Muscle of leg (tissue), 11 donors: Measurements from ENCODE around the gene NUP42. TPM values are rescaled to one million over a fixed set of nuclear protein-coding genes. Genes with fewer than 3 reads are reported as not detected.

Experiments
- DNase-seq: peaks from one replicate; pipeline ENCODE4 v3.0.0; 2013
- H3K27ac ChIP-seq: one replicate; pipeline ENCODE4 v1.5.1; 2013; ENCODE audit warnings: mild to moderate bottlenecking, low read length, control low read depth
- H3K27me3 ChIP-seq: one replicate; pipeline ENCODE4 v1.6.1; 2013; ENCODE audit warnings: low read length; ENCODE audit not compliant: control insufficient read depth, insufficient read depth
- H3K36me3 ChIP-seq: one replicate; pipeline ENCODE4 v1.6.1; 2013; ENCODE audit warnings: low read length; ENCODE audit not compliant: control insufficient read depth, insufficient read depth
- H3K4me1 ChIP-seq: one replicate; pipeline ENCODE4 v1.6.1; 2013; ENCODE audit warnings: low read length; ENCODE audit not compliant: control insufficient read depth, insufficient read depth
- H3K4me3 ChIP-seq: one replicate; pipeline ENCODE4 v1.5.1; 2013; ENCODE audit warnings: low read length, control low read depth
- H3K9me3 ChIP-seq: replicated peaks from 2 replicates; pipeline ENCODE4 v1.6.1; 2013; ENCODE audit warnings: low read depth, low read length; ENCODE audit not compliant: control insufficient read depth
- WGBS: methylation state at CpG from one replicate; pipeline ENCODE4 v1.1.5; 2013; ENCODE audit warnings: missing lambda C conversion rate; ENCODE audit not compliant: insufficient coverage; 5-methylcytosine and 5-hydroxymethylcytosine counted together
- polyA plus RNA-seq, 8 donors: library from polyadenylated mRNA; unstranded; fragments of 120-200 nt; gene quantifications; one replicate each; pipeline versions ENCODE4 v1.2.1 to v1.2.3, GENCODE V29; 2013; ENCODE audit warnings: inconsistent platforms in 1 of 8, low replicate concordance in 1 of 8; ENCODE audit not compliant: insufficient read length in 8 of 8, insufficient read depth in 1 of 8
- total RNA-seq: library from RNA; stranded (reverse); fragments of 120-200 nt; gene quantifications from one replicate; pipeline ENCODE4 v1.2.4, GENCODE V29; 2013

The NUP42 gene
- total and polyA plus RNA-seq, 9 donors: 25.2 to 37.9 (median 31.7) TPM

DNA sequence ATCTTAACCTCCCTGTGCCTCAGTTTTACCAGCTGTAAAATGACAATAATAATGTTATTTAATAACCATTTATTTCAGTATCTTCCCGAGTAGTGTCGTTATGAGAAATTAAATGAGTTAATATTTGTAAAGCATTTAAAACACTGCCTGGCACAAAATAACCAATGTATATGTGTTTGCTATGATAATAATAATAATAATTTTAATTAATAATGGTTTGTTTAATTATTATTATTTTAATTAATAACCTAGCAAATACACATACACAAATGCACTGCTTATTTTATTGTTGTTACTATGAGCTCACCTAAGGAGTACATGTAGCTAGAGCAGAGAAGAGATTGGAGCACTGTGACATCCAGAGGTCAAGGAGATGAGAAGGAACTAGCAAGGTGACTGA is 46.6 kb downstream of the NUP42 start:
- no peak for DNase-seq
- H3K27me3 ChIP-seq: no peaks in the 10 kb centered on the region
- WGBS: no CpG with 5 or more reads among the region's 2 CpGs
- no peak overlapping the region for H3K27ac ChIP-seq
- H3K4me3 ChIP-seq: no peak overlapping the region
- H3K36me3 ChIP-seq: no peaks in the 10 kb centered on the region
- H3K9me3 ChIP-seq: peaks cover 3% of the 10 kb centered on the region
- peaks cover 10% of the 10 kb centered on the region for H3K4me1 ChIP-seq

DNA sequence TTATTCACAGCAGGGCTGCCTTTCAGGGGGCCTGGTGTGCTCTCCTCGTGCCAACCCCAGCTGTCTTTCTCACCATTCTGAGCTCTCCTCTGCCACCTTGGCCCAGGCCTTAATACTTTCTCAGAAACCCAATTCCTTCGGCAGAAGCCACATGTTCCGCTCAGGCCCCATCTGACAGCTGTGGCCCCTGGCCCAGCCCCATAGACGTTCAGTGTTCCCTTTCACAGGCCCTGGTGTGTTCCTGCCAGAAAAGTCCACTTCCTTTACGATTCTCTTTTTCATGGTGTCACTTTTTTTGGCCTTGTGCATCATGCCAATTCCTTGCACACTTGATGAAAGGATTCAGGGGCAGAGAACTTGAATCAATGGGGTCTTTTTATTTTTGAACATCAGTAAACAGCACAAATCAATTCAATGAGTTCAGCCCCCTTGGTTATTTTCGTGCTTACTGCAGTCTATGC is 48.8 kb downstream of the NUP42 start:
- H3K4me3 ChIP-seq: no peak overlapping the region
- peaks cover 3% of the 10 kb centered on the region for H3K9me3 ChIP-seq

DNA sequence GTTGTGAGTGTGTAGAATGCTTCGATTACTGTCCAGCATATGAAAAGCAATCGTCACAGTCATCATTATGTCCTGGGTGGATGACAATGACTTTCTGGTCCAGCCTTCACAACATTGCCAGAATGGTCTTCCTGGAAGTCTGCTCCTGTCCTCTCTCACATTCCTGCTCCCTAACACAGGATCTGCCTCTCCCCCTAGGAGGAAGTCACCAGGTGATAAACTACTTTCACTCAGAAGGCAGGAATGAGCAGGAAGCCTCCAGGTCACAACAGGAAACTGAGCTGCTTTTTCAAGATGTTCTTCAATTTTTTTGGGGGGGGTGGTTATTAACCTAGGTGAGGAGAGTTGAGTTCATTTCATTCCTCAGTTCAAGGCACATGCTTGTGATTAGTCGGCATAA is 51.1 kb downstream of the NUP42 start:
- no peak overlapping the region for H3K4me3 ChIP-seq
- peaks cover 3% of the 10 kb centered on the region for H3K9me3 ChIP-seq
- WGBS: 83% methylated on average over 2 of the region's 3 CpGs
- H3K27ac ChIP-seq: no peak overlapping the region
- H3K4me1 ChIP-seq: peaks cover 11% of the 10 kb centered on the region
- no peaks in the 10 kb centered on the region for H3K27me3 ChIP-seq
- H3K36me3 ChIP-seq: no peaks in the 10 kb centered on the region
- DNase-seq: no peak

More for the DNA sequence above, 48.8 kb downstream of the NUP42 start:
- no peaks in the 10 kb centered on the region for H3K36me3 ChIP-seq
- no peaks in the 10 kb centered on the region for H3K27me3 ChIP-seq
- DNase-seq: peak; percentile 63
- peaks cover 11% of the 10 kb centered on the region for H3K4me1 ChIP-seq
- WGBS: 39% methylated on average over 6 of the region's 6 CpGs
- peak overlapping the region; percentile 62 for H3K27ac ChIP-seq

DNA sequence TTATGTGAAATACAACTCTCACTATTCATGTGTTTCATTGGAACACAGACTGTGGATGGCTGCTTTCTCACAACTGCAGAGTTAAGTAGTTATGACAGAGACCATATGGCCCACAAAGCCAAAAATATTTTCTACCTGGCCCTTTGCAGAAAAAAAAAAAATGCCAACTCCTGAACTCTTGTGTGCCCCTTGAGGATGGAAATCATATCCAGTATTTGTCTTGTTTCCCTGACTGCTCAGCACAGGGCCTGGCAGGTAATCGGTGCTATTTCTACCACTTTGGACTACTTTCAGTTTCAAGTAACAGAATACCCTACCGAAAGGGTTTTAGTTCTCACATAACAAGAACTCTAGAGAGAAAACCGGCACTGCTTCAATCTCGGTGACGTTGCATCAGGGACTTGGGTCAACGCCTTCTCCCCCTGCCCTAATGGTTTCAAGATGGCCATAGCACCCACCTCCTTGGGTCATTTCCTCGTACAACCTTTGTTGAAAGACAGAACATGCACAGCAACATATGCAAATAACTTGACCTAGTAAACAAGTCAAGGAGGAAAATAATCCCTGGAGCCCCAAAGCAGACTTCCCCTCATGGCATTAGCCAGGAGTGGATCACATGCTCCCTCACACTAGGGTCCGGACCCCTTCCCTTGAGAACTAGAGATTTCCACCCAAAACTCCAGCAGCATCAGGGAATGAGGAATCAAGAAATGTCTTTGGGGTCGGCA is 52.9 kb downstream of the NUP42 start:
- Histone ChIP-seq H3K9me3 (no peaks in the 10 kb centered on the region), H3K4me3 (no peak overlapping the region), H3K27ac (no peak overlapping the region), H3K27me3 (no peaks in the 10 kb centered on the region), H3K4me1 (peaks cover 11% of the 10 kb centered on the region), H3K36me3 (no peaks in the 10 kb centered on the region)
- DNase-seq: no peak
- WGBS: 13% methylated on average over 7 of the region's 9 CpGs

DNA sequence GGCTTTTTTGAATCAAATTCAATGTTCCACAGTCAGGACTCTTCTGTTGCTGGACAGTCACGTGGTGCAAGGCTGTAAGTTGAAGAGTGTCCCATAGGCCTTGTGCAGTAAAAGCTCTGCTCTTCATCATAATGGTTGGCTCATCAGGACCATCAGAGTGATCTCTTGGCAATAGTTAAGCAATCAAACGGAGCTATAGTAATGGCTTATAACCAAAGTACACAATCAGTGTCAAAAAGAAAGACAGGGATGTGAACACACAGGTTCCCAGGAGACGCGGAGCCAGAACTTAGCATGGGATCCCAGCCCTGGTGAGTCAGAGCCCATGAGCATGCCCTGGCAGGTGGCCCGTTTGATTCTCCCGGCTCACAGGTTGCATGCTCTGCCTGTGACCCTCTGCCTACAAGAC is 54.0 kb downstream of the NUP42 start:
- WGBS: 81% methylated on average over 5 of the region's 6 CpGs
- DNase-seq: peak; percentile 42
- Histone ChIP-seq H3K27ac (no peak overlapping the region), H3K9me3 (no peaks in the 10 kb centered on the region), H3K4me3 (no peak overlapping the region), H3K36me3 (no peaks in the 10 kb centered on the region), H3K27me3 (no peaks in the 10 kb centered on the region), H3K4me1 (peaks cover 5% of the 10 kb centered on the region)

DNA sequence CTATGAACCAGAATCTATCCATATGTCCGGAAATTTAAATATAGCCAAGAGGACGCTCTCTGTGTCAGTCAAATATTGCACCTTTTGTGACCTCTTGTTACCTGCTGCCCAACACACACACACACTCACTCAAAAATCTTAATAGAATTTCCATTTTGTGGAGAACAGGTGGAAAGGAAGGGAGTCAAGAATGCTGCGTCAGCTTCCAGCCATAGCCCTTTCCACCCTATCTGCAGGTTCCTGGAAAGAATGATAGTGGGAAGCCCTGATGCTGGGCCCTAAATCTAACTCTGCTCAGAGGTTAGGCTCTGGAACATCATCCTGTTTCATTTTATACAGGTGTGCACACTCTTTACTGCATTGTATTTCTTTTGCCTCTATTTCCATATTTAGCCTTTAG is 55.2 kb downstream of the NUP42 start:
- Histone ChIP-seq H3K4me3 (no peak overlapping the region), H3K36me3 (no peaks in the 10 kb centered on the region), H3K27ac (no peak overlapping the region), H3K4me1 (peaks cover 2% of the 10 kb centered on the region), H3K27me3 (no peaks in the 10 kb centered on the region), H3K9me3 (no peaks in the 10 kb centered on the region)
- no peak for DNase-seq
- WGBS: 100% methylated on average over 1 of the region's 3 CpGs

DNA sequence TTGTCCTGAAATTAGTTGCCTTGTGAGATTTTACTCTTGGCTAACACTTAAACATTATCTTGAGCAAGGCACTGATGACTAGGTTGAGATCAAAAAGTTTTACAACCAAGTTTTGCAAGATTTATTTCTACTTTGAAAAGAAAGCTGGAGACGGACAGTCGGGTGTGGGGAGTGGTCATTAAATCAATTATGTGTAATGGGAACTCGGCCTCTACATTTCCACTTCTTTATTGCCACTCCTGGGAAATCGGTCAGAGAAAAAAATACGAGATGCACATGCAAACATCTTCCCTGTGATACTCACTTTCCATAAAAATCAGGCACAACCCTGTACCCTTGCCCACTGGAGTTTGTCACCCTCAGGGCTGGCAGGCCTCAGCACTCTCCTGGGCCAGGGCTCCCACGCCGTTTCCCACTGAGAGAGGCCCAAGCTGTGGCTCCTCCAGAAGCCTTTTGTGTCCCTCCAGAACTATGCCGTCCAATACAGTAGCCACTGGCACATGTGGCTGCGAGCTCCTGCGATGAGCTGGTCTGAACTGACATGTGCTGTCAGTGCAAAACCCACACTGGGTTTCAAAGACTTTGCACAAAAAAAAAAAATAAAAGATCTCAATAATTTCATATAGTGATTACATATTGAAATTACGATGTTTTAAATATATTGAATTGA is 57.3 kb downstream of the NUP42 start:
- DNase-seq: no peak
- H3K4me3 ChIP-seq: no peak overlapping the region

DNA sequence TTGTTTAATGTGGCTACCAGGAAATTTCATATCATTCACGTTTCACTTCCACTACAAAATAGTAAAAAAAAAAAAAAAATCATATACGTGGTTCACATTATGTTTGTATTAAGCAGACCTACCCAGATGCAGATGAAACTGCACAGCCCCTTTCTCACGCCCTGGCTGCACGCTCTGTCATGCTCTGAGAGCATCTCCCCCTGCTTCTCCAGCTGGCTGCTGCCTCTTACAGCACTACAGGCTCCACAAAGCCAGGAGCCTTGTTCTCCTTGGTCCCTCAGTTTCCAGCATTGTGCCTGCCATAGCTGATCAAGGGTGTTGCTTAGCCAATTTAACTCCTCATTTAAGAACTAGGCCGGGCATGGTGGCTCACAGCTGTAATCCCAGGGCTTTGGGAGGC is 57.9 kb downstream of the NUP42 start:
- WGBS: 57% methylated on average over 3 of the region's 5 CpGs
- no peaks in the 10 kb centered on the region for H3K9me3 ChIP-seq
- no peaks in the 10 kb centered on the region for H3K27me3 ChIP-seq
- H3K4me3 ChIP-seq: no peak overlapping the region
- H3K4me1 ChIP-seq: peaks cover 10% of the 10 kb centered on the region
- H3K36me3 ChIP-seq: no peaks in the 10 kb centered on the region
- no peak for DNase-seq
- H3K27ac ChIP-seq: no peak overlapping the region

More for the DNA sequence above, 57.3 kb downstream of the NUP42 start:
- Histone ChIP-seq H3K36me3 (no peaks in the 10 kb centered on the region), H3K4me1 (peaks cover 10% of the 10 kb centered on the region), H3K9me3 (no peaks in the 10 kb centered on the region), H3K27me3 (no peaks in the 10 kb centered on the region), H3K27ac (no peak overlapping the region)
- 70% methylated on average over 5 of the region's 11 CpGs for WGBS

DNA sequence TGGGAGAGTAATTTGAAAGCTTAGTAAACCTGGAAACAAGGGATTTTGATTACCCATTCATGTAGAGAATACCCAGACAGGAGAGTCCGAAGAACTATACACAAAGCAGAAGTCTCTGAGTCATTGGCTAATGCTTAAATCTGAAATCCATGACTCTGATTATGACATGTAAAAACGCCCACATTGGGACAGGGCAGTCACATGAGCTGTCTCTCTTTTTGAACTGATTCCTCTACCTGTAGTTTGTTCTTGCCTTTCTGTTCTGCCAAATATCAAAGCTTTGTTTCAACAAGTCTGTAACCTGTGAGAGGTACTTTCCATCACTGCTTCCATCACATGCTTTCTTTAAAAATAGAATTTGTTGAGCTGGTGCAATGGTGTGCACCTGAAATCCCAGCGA is 60.5 kb downstream of the NUP42 start:
- H3K9me3 ChIP-seq: no peaks in the 10 kb centered on the region
- peaks cover 19% of the 10 kb centered on the region for H3K4me1 ChIP-seq
- no peak overlapping the region for H3K27ac ChIP-seq
- H3K27me3 ChIP-seq: no peaks in the 10 kb centered on the region
- no peaks in the 10 kb centered on the region for H3K36me3 ChIP-seq
- no peak overlapping the region for H3K4me3 ChIP-seq
- DNase-seq: peak; percentile 11
- 56% methylated on average over 1 of the region's 3 CpGs for WGBS

DNA sequence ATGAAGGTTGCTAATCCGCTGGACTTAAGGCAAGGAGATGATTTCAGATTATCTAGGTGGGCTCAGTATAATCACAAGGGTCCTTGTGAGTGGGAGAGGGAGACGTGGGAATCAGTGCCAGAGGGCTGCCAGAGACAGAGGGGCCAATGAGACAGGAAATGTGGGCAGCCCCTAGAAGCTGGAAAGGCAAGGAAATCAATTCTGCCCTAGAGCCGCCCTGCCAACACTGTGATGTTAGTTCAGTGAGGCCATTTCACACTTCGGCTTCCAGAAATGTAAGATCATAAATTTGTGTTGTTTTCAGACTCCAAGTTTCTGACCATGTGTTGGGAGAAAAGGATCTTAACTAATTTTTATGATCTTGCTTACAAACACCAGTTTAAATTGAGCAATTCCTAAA is 61.1 kb downstream of the NUP42 start:
- 46% methylated on average over 3 of the region's 4 CpGs for WGBS
- peak; percentile 39 for DNase-seq

More for the DNA sequence above, 61.1 kb downstream of the NUP42 start:
- Histone ChIP-seq H3K4me3 (no peak overlapping the region), H3K9me3 (no peaks in the 10 kb centered on the region), H3K27me3 (no peaks in the 10 kb centered on the region), H3K36me3 (no peaks in the 10 kb centered on the region), H3K27ac (peak overlapping the region; percentile 33), H3K4me1 (peaks cover 25% of the 10 kb centered on the region)
